ENCODE results near the gene RFX1.

RFX1 gene

DNA sequence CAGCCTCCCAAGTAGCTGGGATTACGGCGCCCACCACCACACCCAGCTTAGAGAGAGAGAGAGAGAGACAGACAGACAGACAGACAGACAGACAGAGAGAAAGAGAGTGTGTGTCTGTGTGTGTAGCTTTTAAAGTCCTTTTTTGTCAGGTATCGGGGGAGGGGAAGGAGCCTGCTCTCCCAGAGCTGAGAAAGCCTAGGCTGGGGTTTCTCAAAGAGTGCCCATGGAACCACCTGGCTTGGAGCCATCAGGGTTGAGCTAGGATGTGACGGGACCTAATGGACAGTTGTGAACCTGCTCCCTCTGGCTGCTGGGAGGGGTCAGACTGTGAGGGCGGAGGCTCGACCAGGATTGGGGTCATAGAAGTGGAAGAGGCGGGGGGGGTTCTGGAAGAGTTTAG is 16.6 kb downstream of the RFX1 start:
- TF ChIP-seq GATA3 (IDR thresholded peaks at IDR 0.05; ENCODE audit: low read depth, low read length) (no peak), GATA2 (IDR thresholded peaks at IDR 0.05; ENCODE audit: low read depth, low read length) (no peak)

DNA sequence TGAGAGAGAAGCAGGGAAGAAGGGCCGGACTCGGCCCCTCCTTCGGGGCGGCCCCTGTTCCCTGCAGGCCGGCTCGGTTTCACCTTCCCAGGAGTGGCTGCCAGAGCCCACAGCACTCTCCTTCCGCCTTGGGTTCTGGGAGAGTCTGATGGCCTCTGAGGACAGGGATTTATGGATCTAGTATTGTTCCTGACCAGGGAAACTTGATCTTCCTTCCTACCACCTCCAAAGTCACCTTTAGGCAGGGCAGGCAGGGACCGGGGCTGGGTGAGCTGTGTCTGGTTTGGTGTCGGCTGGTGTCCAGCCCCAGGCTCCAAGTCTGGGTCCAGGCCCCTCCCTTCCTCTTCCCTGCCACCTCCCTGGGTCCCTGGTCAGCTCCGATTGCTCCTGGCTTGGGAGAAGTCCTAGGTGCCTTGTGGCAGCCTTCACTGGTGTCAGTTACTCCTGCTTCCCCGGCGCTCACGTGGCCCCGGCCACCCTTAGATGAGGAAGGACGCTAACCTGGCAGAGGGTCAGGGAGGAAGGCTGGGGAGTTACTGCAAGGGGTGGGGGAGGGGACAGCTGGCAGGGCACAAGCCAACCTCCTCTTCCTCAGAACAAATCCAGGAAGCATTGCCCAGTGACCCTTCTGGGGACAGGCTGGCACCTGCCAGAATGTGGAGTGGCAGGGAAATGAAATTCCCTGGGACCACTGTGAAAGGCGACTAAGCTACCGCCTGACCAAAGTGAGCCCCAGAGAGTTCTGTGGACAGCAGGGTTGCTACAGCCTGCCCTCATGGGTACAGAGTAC is 18.8 kb downstream of the RFX1 start:
- no peak for TF ChIP-seq GATA3 (IDR thresholded peaks at IDR 0.05; ENCODE audit: low read depth, low read length)
- no peak for TF ChIP-seq GATA2 (IDR thresholded peaks at IDR 0.05; ENCODE audit: low read depth, low read length)

DNA sequence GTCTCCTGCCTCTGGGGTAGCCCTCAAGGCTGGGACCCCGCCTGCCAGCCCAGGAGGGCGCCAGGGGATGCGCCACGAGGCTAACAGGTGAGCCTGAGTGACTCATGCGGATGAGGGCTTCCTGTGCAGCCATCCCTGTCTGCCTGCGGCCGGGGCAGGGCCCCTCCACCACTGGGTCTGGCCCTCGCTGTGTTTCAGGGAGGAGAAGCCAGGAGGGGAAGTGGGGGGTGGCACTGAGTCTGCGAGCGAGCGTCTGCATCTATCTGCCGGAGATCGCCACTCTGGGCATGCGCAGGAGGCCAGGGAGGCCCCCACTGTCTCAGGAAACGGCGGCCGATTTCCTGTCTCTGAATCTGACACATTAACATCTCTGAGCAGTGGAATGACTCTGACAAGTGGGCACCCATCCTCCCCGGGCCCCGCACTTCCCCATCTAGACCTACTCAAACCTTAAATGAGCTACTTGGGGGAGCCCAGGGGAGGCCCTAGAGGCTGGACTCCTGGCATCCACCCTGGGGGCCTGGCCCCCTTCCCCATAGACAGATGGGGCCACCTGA is 19.7 kb downstream of the RFX1 start:
- TF ChIP-seq GATA3 (IDR thresholded peaks at IDR 0.05; ENCODE audit: low read depth, low read length): no peak
- TF ChIP-seq GATA2 (IDR thresholded peaks at IDR 0.05; ENCODE audit: low read depth, low read length): 0 out of 2 replicates have a peak, but pooled peaks have one; percentile 26

GRCh38 chr19:13985771-13986347 is 20.3 kb downstream of the RFX1 start:
- TF ChIP-seq GATA3 (IDR thresholded peaks at IDR 0.05; ENCODE audit: low read depth, low read length): no peak

DNA sequence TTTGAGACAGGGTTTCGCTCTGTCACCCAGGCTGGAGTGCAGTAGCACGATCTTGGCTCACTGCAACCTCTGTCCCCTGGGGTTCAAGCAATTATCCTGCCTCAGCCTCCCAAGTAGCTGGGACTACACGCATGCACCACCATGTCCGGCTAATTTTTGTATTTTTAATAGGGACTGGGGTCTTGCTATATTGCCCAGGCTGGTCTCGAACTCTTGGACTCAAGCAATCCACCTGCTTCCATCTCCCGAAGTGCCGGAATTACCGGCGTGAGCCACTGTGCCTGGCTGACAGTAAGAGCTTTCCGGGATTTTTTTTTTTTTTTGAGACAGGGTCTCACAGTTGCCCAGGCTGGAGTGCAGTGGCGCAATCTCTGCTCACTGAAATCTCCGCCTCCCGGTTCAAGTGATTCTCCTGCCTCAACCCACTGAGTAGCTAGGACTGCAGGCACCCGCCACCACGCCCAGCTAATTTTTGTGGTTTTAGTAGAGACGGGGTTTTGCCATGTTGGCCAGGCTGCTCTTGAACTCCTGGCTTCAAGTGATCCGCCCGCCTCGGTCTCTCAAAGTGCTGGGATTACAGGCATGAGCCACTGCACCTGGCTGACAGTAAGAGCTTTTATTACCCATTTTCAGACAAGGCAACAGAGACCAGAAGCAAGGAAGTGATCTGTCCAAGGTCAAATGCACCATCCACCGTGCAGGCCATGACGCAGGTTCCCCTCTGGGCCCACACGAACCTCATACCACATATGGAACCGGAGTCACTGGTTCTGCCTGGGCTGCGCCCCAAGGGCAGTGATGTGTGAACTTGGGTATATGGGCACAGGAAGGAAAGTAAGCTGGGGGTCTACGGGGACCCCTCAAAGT is 21.0 kb downstream of the RFX1 start:
- TF ChIP-seq GATA3 (IDR thresholded peaks at IDR 0.05; ENCODE audit: low read depth, low read length): no peak
- no peak for TF ChIP-seq GATA2 (IDR thresholded peaks at IDR 0.05; ENCODE audit: low read depth, low read length)

- peak; percentile 53 for TF ChIP-seq GATA2 (IDR thresholded peaks at IDR 0.05; ENCODE audit: low read depth, low read length)
- TF ChIP-seq GATA3 (IDR thresholded peaks at IDR 0.05; ENCODE audit: low read depth, low read length): no peak
These were observed 21.9 kb downstream of the RFX1 start for GRCh38 chr19:13984186-13984585.

GRCh38 chr19:13983213-13983889 is 22.8 kb downstream of the RFX1 start:
- TF ChIP-seq GATA3 (IDR thresholded peaks at IDR 0.05; ENCODE audit: low read depth, low read length) (no peak), GATA2 (IDR thresholded peaks at IDR 0.05; ENCODE audit: low read depth, low read length) (no peak)

- TF ChIP-seq GATA2 (IDR thresholded peaks at IDR 0.05; ENCODE audit: low read depth, low read length) (no peak), GATA3 (IDR thresholded peaks at IDR 0.05; ENCODE audit: low read depth, low read length) (no peak)
These were observed 23.3 kb downstream of the RFX1 start for GRCh38 chr19:13982773-13983172.

DNA sequence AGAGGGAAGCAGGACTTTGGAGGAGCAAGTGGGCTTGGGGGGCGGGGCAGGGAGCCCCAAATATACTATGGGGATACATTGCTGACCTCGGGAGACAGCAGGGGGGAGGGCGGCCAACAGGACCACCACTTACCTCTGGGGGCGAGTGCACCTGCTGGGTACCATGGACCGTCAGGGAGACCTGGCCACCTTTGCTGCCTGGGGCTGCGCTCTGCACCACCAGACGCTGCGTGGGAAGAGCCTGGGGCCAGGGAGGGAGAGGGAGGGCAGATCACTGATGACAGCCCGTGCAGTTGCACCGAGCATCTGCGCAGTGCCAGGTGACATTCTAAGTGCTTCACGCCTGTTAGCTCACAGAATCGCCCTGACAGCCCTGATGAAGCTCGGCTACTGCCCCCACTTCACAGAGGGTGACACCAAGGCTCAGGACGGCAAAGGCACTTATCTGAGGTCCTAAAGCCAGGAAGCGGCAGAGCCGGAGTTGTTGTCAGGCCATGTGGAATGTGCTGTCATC is 24.1 kb downstream of the RFX1 start:
- TF ChIP-seq GATA2 (IDR thresholded peaks at IDR 0.05; ENCODE audit: low read depth, low read length): no peak
- no peak for TF ChIP-seq GATA3 (IDR thresholded peaks at IDR 0.05; ENCODE audit: low read depth, low read length)

- no peak for TF ChIP-seq GATA2 (IDR thresholded peaks at IDR 0.05; ENCODE audit: low read depth, low read length)
- TF ChIP-seq GATA3 (IDR thresholded peaks at IDR 0.05; ENCODE audit: low read depth, low read length): no peak
These were observed 24.7 kb downstream of the RFX1 start for GRCh38 chr19:13981467-13981866.

DNA sequence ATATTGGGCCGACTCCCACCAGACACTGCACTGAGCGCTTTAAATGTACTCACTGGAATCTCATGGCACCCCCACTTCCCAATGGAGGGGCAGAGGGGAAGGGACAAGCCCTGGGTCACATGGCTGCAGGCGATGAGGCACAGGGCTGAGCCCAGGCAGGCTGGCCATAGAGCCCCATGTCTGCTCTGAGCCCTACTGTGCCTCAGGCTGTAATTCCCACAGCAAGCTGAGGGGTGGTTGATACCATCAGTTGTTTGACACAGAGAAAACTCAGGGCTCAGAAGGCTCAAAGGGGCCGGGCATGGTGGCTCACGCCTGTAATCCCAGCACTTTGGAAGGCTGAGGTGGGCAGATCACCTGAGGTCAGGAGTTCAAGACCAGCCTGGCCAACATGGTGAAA is 25.1 kb downstream of the RFX1 start:
- TF ChIP-seq GATA3 (IDR thresholded peaks at IDR 0.05; ENCODE audit: low read depth, low read length): no peak
- TF ChIP-seq GATA2 (IDR thresholded peaks at IDR 0.05; ENCODE audit: low read depth, low read length): no peak

DNA sequence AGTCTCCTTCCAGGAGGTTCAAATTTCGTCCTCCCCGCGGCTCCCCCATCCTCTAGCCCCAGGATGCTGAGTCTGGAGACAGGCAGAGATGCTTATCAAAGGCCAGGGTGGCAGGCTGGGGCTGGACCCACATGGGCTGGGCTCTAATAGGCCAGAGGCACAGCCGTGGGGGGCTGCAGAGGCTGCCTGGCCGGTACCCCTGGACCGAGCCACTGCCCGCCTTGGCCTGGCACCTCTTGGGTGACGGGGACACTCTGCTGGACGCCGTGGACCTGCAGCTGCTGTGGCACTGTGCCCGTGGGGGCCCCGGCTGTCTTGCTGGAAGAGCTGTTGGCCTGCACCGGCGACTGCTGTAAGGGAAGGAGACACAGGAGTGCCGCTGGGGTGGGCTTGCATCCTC is 25.8 kb downstream of the RFX1 start:
- TF ChIP-seq GATA2 (IDR thresholded peaks at IDR 0.05; ENCODE audit: low read depth, low read length) (peak; percentile 94), GATA3 (IDR thresholded peaks at IDR 0.05; ENCODE audit: low read depth, low read length) (no peak; the same call in 1 of the 2 replicates)

DNA sequence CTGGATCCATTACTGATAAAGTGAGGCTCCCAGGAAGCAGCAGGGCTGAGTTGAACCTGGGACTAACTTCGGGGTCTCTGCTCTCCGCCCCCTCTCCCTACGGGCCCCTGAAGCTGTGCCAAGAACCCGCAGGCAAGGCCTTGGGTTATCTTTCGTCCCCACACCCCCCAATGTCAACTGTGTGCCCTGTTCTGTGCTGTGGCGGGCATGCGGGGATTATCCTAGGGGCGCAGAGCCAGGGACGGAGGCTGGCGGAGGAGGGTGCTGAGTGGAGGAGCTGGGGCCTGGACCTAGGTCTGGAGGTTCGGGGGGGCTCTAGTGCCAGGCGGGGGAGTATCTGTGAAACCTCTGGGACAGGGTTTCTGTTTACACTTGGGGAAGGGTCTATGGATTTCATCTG is 26.4 kb downstream of the RFX1 start:
- TF ChIP-seq GATA3 (IDR thresholded peaks at IDR 0.05; ENCODE audit: low read depth, low read length) (no peak), GATA2 (IDR thresholded peaks at IDR 0.05; ENCODE audit: low read depth, low read length) (no peak)
